Psoas muscle (tissue), 8 donors: Measurements from ENCODE around the gene MCRS1. TPM values are rescaled to one million over a fixed set of nuclear protein-coding genes. Genes with fewer than 3 reads are reported as not detected.
"Not testable (repeated sequence)": the region's sequence is repeated elsewhere in the genome, so short reads cannot be mapped to it uniquely, and the experiment has no call there.

Experiments used
- ATAC-seq, 4 donors: fragments of 200-7000 bp; cut with Tn5 transposase; one replicate each; pipeline ENCODE4 v1.9.1; 2020; ENCODE audit warnings: moderate library complexity in 3 of 4, mild to moderate bottlenecking in 2 of 4
- DNase-seq, 2 donors: peaks; one replicate each; pipeline ENCODE4 v3.0.0-alpha.2; 2020
- H3K27ac ChIP-seq: fragments of 200-600 bp; one replicate; pipeline ENCODE4 v1.8.0; 2022
- H3K27me3 ChIP-seq, 3 donors: fragments of 200-600 bp in 1 of 3; one replicate each; pipeline versions ENCODE4 v1.6.1 to v1.8.0; 2013 to 2022; ENCODE audit warnings: low read length in 2 of 3, mild to moderate bottlenecking in 2 of 3, moderate library complexity in 1 of 3; ENCODE audit not compliant: insufficient read depth in 3 of 3
- H3K36me3 ChIP-seq, 2 donors: fragments of 200-600 bp in 1 of 2; one replicate each; pipeline versions ENCODE4 v1.6.1 to v1.8.0; 2013 to 2022; ENCODE audit warnings: low read depth in 1 of 2, mild to moderate bottlenecking in 1 of 2, moderate library complexity in 1 of 2; ENCODE audit not compliant: insufficient read depth in 1 of 2
- H3K4me1 ChIP-seq: fragments of 200-600 bp; one replicate; pipeline ENCODE4 v1.8.0; 2022
- H3K4me3 ChIP-seq: fragments of 200-600 bp; one replicate; pipeline ENCODE4 v1.8.0; 2022; ENCODE audit warnings: mild to moderate bottlenecking
- H3K9me3 ChIP-seq: fragments of 200-600 bp; one replicate; pipeline ENCODE4 v1.8.0; 2022
- CTCF ChIP-seq: fragments of 200-600 bp; IDR thresholded peaks from one replicate; pipeline ENCODE4 v1.8.0; 2022; ENCODE audit warnings: antibody characterized with exemption
- WGBS, 3 donors: extraction: QIAGEN DNeasy Blood & Tissue Kit; methylation state at CpG; one replicate each; pipeline versions ENCODE4 v1.1.6 to v1.1.7; 2013; 5-methylcytosine and 5-hydroxymethylcytosine counted together
- intact Hi-C, 2 donors: fragments of 100-400 bp; cut with DNase I; formaldehyde crosslinking; loops; one replicate each; pipeline versions ENCODE4 v1.11.0 to v1.14.2; 2022
- long read RNA-seq, 2 donors: library from polyadenylated mRNA; unstranded; transcript quantifications; one replicate each; pipeline ENCODE4 v2.0.0, GENCODE V29; 2021
- polyA plus RNA-seq, 3 donors: library from polyadenylated mRNA; stranded (reverse); fragments of 200-250 nt; gene quantifications; one replicate each; pipeline ENCODE4 v1.2.3, GENCODE V29; 2013
- total RNA-seq, 4 donors: library from RNA; stranded (reverse); fragmentation: NEBNext Ultra II Directional in 2 of 4; extraction: Animal tissue kit (Norgen Biotek cat#: 25700) in 2 of 4; gene quantifications; one replicate each; pipeline versions ENCODE4 v1.2.1 to v1.2.4, GENCODE V29; 2021 to 2023
- donor health status: healthy with polysubstance abuse.
- donor health status: DM: no; HTN: no; CAD: no; lungs with moderate emphysema.
- donor health status: Bipolar disorder and iron deficiency.
- donor health status: healthy.
- donor health status: DM: yes; HTN: yes; CAD: no.
- donor health status: DM: no; HTN: no; CAD: no.
- donor health status: DM: no; HTN: no; CAD: no.
- donor health status: DM: yes; HTN: yes; CAD: no.

Gene MCRS1
- total RNA-seq (10 to 100 TPM; 39.1 to 82.3 (median 55.1) TPM), polyA plus RNA-seq (10 to 100 TPM; 24.3 to 54.9 (median 31.9) TPM)
- long read RNA-seq, donor 1, transcript MCRS1-201 (15 exons, 1,928 nt) = major isoform, 15 of 35 reads
- long read RNA-seq, donor 1, partial matches to known transcripts = 11 of 35 reads
- long read RNA-seq, donor 1, other reads (novel, unspliced or antisense) = 7 of 35 reads
- long read RNA-seq, donor 2, transcript MCRS1-201 (15 exons, 1,928 nt) = major isoform, 61 of 140 reads
- long read RNA-seq, donor 2, partial matches to known transcripts = 43 of 140 reads
- long read RNA-seq, donor 2, other reads (novel, unspliced or antisense) = 36 of 140 reads

- peak; percentile 86 to 91 for DNase-seq
- ATAC-seq = peak; percentile 78 to 91 (median 82)
- H3K4me1 ChIP-seq = peaks cover 42% of the 10 kb centered on the region
- H3K27me3 ChIP-seq = no peaks in the 10 kb centered on the region
- intact Hi-C loops = loop anchor here in 1 of 2 donors (5.0 kb wide), 1 partner anchor 54 kb away; the partner anchor contains the start of gene PRPF40B
- no peaks in the 10 kb centered on the region for H3K9me3 ChIP-seq
- TF ChIP-seq CTCF = no peak
- WGBS, 3 donors = 0 to 1% (median 0%) methylated on average over 52 to 54 of the region's 54 CpGs
- H3K36me3 ChIP-seq = peaks cover 6 to 18% of the 10 kb centered on the region in 2 donors
- H3K27ac ChIP-seq = peak within 1 kb of the TSS; percentile 97
- H3K4me3 ChIP-seq = peak within 1 kb of the TSS; percentile 99
Observed at GRCh38 chr12:49567611-49568441, at the start of gene MCRS1. TSS of gene MCRS1 (minus strand) at chr12:49568142. CDS start at chr12:49566731, 1,411 bp downstream.

GRCh38 chr12:49616533-49617219 lies 48.7 kb upstream of the MCRS1 start:
- no peaks in the 10 kb centered on the region for H3K27me3 ChIP-seq
- H3K4me3 ChIP-seq = no peak overlapping the region
- DNase-seq (no peak), ATAC-seq (no peak)
- intact Hi-C loops = no loop called here
- no peak overlapping the region for H3K27ac ChIP-seq
- H3K9me3 ChIP-seq = no peaks in the 10 kb centered on the region
- TF ChIP-seq CTCF = no peak
- 54 to 63% (median 57%) methylated on average over 5 of the region's 5 CpGs for WGBS, 3 donors
- H3K4me1 ChIP-seq = peaks cover 5% of the 10 kb centered on the region
- no peaks in the 10 kb centered on the region for H3K36me3 ChIP-seq

DNA sequence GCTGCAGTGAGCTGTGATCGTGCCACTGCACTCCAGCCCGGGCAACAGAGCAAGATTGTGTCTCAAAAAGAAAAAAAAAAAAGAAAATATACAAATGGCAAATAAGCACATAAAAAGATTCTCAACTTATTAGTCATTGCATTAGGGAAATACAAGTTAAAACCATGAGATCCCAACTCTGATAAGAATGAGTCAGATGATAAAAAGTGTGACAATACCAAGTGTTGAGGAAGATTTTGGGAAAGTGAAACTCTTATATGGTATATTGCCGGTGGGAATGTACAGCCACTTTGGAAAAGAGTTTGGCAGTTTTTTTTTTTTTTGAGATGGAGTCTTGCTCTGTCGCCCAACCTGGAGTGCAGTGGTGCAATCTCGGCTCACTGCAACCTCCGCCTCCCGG lies 47.8 kb upstream of the MCRS1 start:
- no peak for TF ChIP-seq CTCF
- Histone ChIP-seq H3K36me3 (no peaks in the 10 kb centered on the region), H3K27ac (no peak overlapping the region), H3K4me1 (no peaks in the 10 kb centered on the region), H3K4me3 (no peak overlapping the region), H3K9me3 (no peaks in the 10 kb centered on the region), H3K27me3 (no peaks in the 10 kb centered on the region)
- intact Hi-C loops = no loop called here
- ATAC-seq (no peak), DNase-seq (no peak)
- WGBS, 3 donors = 98 to 100% (median 98%) methylated on average over 4 to 7 of the region's 7 CpGs

DNA sequence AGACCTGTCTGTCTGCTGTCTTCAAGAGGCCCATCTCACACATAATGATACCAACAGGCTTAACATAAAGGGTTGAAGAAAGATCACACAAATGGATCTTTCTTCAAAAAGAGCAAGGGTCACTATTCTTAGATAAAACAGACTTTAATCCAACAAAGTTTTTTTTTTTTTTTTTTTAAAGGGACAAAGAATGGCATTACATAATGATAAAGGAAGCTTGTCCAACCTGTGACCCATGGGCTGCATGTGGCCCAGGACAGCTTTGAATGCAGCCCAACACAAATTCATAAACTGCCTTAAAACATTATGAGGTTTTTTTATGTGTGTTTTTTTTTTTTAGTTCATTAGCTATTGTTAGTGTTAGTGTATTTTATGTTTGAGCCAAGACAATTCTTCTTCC lies 44.3 kb upstream of the MCRS1 start:
- DNase-seq (no peak), ATAC-seq (no peak)
- Histone ChIP-seq H3K4me1 (no peaks in the 10 kb centered on the region), H3K9me3 (no peaks in the 10 kb centered on the region), H3K27me3 (no peaks in the 10 kb centered on the region), H3K36me3 (no peaks in the 10 kb centered on the region), H3K4me3 (no peak overlapping the region), H3K27ac (no peak overlapping the region)
- TF ChIP-seq CTCF = no peak
- intact Hi-C loops = no loop called here

- H3K9me3 ChIP-seq, DNase-seq, H3K4me3 ChIP-seq, intact Hi-C loops, H3K27me3 ChIP-seq, H3K4me1 ChIP-seq, ATAC-seq, H3K27ac ChIP-seq, H3K36me3 ChIP-seq: not testable (repeated sequence)
- WGBS, 3 donors = 96 to 98% (median 97%) methylated on average over 4 of the region's 4 CpGs
Observed at GRCh38 chr12:49610785-49611184, 42.8 kb upstream of the MCRS1 start.
